IPS DF 4.7 (cell line): ENCODE results near the gene FOXA2.

Experiments
- DNase-seq: peaks from one replicate; pipeline ENCODE4 v3.0.0-alpha.2; 2013; ENCODE audit warnings: low spot score; ENCODE audit errors: extremely low read depth

Gene FOXA2

GRCh38 chr20:22542427-22542826 lies 41.9 kb downstream of the FOXA2 start:
- no peak for DNase-seq

GRCh38 chr20:22540832-22541231 lies 43.5 kb downstream of the FOXA2 start:
- no peak for DNase-seq

- DNase-seq = no peak
These were observed 47.2 kb downstream of the FOXA2 start for GRCh38 chr20:22536956-22537756.

GRCh38 chr20:22536141-22536828 lies 48.1 kb downstream of the FOXA2 start:
- no peak for DNase-seq

- no peak for DNase-seq
These were observed 48.9 kb downstream of the FOXA2 start for GRCh38 chr20:22535483-22535882.

GRCh38 chr20:22533823-22534751 lies 50.3 kb downstream of the FOXA2 start:
- no peak for DNase-seq

GRCh38 chr20:22532598-22532997 lies 51.8 kb downstream of the FOXA2 start:
- no peak for DNase-seq

GRCh38 chr20:22531756-22532155 lies 52.6 kb downstream of the FOXA2 start:
- no peak for DNase-seq

- DNase-seq = no peak
These were observed 53.2 kb downstream of the FOXA2 start for GRCh38 chr20:22531056-22531615.
